ENCODE results near the gene PDLIM1. TPM values are rescaled to one million over a fixed set of nuclear protein-coding genes. Genes with fewer than 3 reads are reported as not detected.

PDLIM1 gene
- total RNA-seq, 6 experiments from 2014 or later = 63.9 to 105 (median 82.1) TPM

- Histone ChIP-seq H3K9me3 (no peaks in the 10 kb centered on the region), H3K4me3 (no peak overlapping the region), H3K27ac (no peak overlapping the region), H3K36me3 (peaks cover 0 to 26% (median 2%) of the 10 kb centered on the region in 4 donors), H3K4me1 (peaks cover 0 to 12% (median 7%) of the 10 kb centered on the region in 4 donors), H3K27me3 (no peaks in the 10 kb centered on the region)
- TF ChIP-seq CTCF (IDR thresholded peaks at IDR 0.05) = no peak
- TF ChIP-seq POLR2A (IDR thresholded peaks at IDR 0.05) = no peak
- intact Hi-C loops (cut with DNase I) = no loop called here
- DNase-seq = no peak
- ATAC-seq = no peak
- no CpG with 5 or more reads among the region's 3 CpGs for WGBS (ENCODE audit: insufficient coverage, low coverage, low lambda C conversion rate, missing lambda C conversion rate)
Observed at GRCh38 chr10:95261926-95262325, 28.9 kb downstream of the PDLIM1 start.

- ATAC-seq (peak; percentile 8 to 46 (median 23)), DNase-seq (no peak)
- Histone ChIP-seq H3K27me3 (no peaks in the 10 kb centered on the region), H3K36me3 (peaks cover 0 to 26% (median 2%) of the 10 kb centered on the region in 4 donors), H3K27ac (peak overlapping the region; percentile 56 to 86 (median 72)), H3K4me1 (peaks cover 0 to 12% (median 7%) of the 10 kb centered on the region in 4 donors), H3K9me3 (no peaks in the 10 kb centered on the region), H3K4me3 (no peak overlapping the region)
- TF ChIP-seq POLR2A (IDR thresholded peaks at IDR 0.05) (no peak), CTCF (IDR thresholded peaks at IDR 0.05) (no peak)
- WGBS (ENCODE audit: insufficient coverage, low coverage, low lambda C conversion rate, missing lambda C conversion rate) = 86% methylated on average over 2 of the region's 4 CpGs
- intact Hi-C loops (cut with DNase I) = no loop called here
Observed at GRCh38 chr10:95260909-95261552, 29.8 kb downstream of the PDLIM1 start.

GRCh38 chr10:95260397-95260881 is 30.4 kb downstream of the PDLIM1 start:
- Histone ChIP-seq H3K4me1 (peaks cover 0 to 12% (median 7%) of the 10 kb centered on the region in 4 donors), H3K9me3 (no peaks in the 10 kb centered on the region), H3K4me3 (no peak overlapping the region), H3K36me3 (peaks cover 0 to 26% (median 2%) of the 10 kb centered on the region in 4 donors), H3K27ac (peak overlapping the region; percentile 56 to 86 (median 72)), H3K27me3 (no peaks in the 10 kb centered on the region)
- no peak for TF ChIP-seq POLR2A (IDR thresholded peaks at IDR 0.05)
- TF ChIP-seq CTCF (IDR thresholded peaks at IDR 0.05) = no peak
- intact Hi-C loops (cut with DNase I) = no loop called here
- ATAC-seq (peak; percentile 72 to 96 (median 88)), DNase-seq (peak in 1 of 3 donors; percentile 39)
- WGBS (ENCODE audit: insufficient coverage, low coverage, low lambda C conversion rate, missing lambda C conversion rate) = 50% methylated on average over 3 of the region's 3 CpGs

GRCh38 chr10:95257849-95258248 is 33.0 kb downstream of the PDLIM1 start:
- H3K27me3 ChIP-seq = no peaks in the 10 kb centered on the region
- H3K4me3 ChIP-seq = no peak overlapping the region
- TF ChIP-seq CTCF (IDR thresholded peaks at IDR 0.05) (no peak), POLR2A (IDR thresholded peaks at IDR 0.05) (no peak)
- H3K9me3 ChIP-seq = no peaks in the 10 kb centered on the region
- intact Hi-C loops (cut with DNase I) = no loop called here
- DNase-seq (no peak), ATAC-seq (no peak)
- WGBS (ENCODE audit: insufficient coverage, low coverage, low lambda C conversion rate, missing lambda C conversion rate) = 90% methylated on average over 7 of the region's 7 CpGs
- no peak overlapping the region for H3K27ac ChIP-seq
- peaks cover 0 to 18% (median 2%) of the 10 kb centered on the region in 4 donors for H3K36me3 ChIP-seq
- peaks cover 0 to 12% (median 7%) of the 10 kb centered on the region in 4 donors for H3K4me1 ChIP-seq
